ENCODE results near the gene CKM. TPM values are rescaled to one million over a fixed set of nuclear protein-coding genes. Genes with fewer than 3 reads are reported as not detected.

The CKM gene
- polyA plus RNA-seq, 3 donors, result 0.42 to 1.6 (median 0.50) TPM

DNA sequence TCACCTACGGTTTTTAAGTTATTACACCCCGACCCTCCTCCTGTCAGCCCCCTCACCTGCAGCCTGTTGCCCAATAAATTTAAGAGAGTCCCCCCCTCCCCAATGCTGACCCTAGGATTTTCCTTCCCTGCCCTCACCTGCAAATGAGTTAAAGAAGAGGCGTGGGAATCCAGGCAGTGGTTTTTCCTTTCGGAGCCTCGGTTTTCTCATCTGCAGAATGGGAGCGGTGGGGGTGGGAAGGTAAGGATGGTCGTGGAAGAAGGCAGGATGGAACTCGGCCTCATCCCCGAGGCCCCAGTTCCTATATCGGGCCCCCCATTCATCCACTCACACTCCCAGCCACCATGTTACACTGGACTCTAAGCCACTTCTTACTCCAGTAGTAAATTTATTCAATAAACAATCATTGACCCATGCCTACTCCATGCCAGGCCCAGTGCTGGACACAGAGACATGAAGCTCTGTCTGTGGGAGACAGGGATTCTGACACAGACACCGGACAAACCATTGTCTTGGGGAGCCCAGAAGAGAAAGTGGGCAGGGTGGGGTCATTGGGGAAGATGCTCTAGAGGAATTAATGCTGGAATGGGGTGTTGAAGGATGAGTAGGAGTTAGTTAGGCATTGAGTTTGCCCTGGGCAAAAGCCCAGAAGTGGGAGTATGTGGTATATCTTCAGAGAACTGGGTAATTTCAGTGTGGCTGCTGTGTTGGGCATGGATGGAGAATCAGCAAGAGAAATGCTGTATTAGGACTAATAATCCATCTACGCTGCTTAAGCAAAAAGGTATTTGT is 19.2 kb downstream of the CKM start:
- DNase-seq (ENCODE audit: extremely low read depth in 1 of 11, low read depth in 9 of 11, low spot score in 4 of 11), result no peak

DNA sequence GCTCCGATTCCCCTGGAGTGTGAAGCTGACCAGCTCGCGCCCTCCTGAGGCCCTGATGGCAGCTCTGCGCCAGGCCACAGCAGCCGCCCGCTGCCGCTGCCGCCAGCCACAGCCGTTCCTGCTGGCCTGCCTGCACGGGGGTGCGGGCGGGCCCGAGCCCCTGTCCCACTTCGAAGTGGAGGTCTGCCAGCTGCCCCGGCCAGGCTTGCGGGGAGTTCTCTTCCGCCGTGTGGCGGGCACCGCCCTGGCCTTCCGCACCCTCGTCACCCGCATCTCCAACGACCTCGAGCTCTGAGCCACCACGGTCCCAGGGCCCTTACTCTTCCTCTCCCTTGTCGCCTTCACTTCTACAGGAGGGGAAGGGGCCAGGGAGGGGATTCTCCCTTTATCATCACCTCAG is 20.3 kb downstream of the CKM start:
- no peak for DNase-seq (ENCODE audit: extremely low read depth in 1 of 11, low read depth in 9 of 11, low spot score in 4 of 11)

DNA sequence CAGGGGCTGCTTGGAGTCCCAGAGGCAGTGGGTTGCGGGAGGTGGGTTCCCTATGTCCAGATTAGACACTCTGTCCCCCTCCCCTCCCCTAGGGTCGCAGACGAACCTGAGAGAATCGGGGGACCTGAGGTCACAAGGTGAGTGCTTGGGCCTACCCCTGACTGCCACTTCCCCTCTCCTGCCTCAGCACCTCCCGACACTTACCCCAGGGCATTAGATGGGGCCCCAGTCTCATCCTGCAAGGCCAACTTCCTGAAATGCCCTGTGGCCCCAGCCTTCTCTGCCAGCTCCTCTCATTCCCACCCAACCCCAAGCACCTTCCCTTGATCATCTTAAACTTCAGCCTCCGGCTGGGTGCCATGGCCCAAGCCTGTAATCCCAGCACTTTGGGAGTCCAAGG is 23.0 kb downstream of the CKM start:
- DNase-seq (ENCODE audit: extremely low read depth in 1 of 11, low read depth in 9 of 11, low spot score in 4 of 11), result no peak

GRCh38 chr19:45298264-45298663 is 24.4 kb downstream of the CKM start:
- DNase-seq (ENCODE audit: extremely low read depth in 1 of 11, low read depth in 9 of 11, low spot score in 4 of 11), result no peak

GRCh38 chr19:45297674-45298073 is 25.0 kb downstream of the CKM start:
- DNase-seq (ENCODE audit: extremely low read depth in 1 of 11, low read depth in 9 of 11, low spot score in 4 of 11), result no peak

DNA sequence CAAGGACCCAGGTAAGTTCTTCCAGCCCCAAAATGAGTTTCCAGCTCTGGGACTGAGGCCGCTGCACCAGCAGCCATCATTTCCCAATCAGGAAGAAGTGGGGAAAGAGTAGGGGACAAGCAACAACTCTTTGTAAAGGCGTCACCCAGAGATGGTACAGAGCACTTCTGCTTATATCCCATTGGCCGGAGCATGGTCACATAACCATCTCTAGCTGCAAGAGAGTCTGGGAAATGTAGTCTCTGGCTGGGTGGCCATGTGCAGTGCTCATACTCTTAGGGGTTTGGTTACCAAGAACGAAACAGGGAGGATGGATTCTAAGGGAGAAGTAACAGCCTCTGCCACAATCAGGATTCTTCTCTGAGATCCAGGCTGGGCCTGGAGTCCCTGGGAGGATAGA is 26.3 kb downstream of the CKM start:
- DNase-seq (ENCODE audit: extremely low read depth in 1 of 11, low read depth in 9 of 11, low spot score in 4 of 11), result no peak

- no peak for DNase-seq (ENCODE audit: extremely low read depth in 1 of 11, low read depth in 9 of 11, low spot score in 4 of 11)
Observed at GRCh38 chr19:45295873-45296272, 26.8 kb downstream of the CKM start.

- no peak for DNase-seq (ENCODE audit: extremely low read depth in 1 of 11, low read depth in 9 of 11, low spot score in 4 of 11)
Observed at GRCh38 chr19:45294291-45295029, 28.2 kb downstream of the CKM start.

DNA sequence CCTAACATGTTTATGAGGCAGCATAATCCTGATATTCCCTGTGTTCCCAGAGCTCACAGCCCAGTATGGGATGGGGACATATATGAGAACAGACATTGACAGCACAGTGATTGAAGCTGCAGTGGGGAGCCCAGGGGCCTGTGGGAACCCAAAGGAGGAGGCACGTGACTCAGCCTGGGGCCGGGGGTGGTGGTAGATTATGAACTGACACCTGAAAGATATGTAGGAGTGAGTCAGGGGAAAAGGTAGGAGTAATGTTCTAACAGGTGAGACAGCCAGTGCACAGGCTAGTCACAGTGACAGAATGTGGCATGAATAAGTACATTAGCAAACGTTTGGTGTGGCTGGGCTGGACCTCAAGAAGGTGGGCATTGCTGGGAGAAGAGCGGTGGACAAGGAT is 29.0 kb downstream of the CKM start:
- no peak for DNase-seq (ENCODE audit: extremely low read depth in 1 of 11, low read depth in 9 of 11, low spot score in 4 of 11)

GRCh38 chr19:45291834-45292233 is 30.8 kb downstream of the CKM start:
- no peak for DNase-seq (ENCODE audit: extremely low read depth in 1 of 11, low read depth in 9 of 11, low spot score in 4 of 11)

DNA sequence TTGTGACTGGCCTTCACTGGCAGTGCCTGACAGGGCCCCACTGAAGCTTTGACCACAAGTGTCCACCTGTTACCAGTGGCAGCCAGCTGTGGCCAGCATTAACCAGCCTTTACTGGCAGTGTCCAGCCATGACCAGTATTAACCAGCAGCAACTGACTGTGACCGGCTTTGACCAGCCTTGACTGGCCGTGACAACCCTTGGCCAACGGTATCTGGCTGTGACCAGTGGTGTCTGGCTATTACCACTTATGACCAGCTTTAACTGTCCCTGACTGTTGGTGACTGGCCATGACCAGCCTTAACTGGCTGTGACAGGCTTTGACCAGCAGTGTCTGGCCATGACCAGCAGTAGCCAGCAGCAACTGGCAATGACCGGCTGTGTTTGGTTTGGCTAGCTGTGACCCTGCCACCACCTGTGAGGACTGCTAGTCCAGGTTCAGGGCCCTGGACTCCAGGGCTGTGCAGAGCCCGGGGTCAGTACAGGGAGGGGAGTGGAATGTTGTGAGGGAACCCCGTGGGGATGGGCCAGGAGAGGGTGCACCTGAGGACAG is 32.2 kb downstream of the CKM start:
- no peak for DNase-seq (ENCODE audit: extremely low read depth in 1 of 11, low read depth in 9 of 11, low spot score in 4 of 11)

- DNase-seq (ENCODE audit: extremely low read depth in 1 of 11, low read depth in 9 of 11, low spot score in 4 of 11), result no peak
Observed at GRCh38 chr19:45283443-45284033, 39.1 kb downstream of the CKM start.

DNA sequence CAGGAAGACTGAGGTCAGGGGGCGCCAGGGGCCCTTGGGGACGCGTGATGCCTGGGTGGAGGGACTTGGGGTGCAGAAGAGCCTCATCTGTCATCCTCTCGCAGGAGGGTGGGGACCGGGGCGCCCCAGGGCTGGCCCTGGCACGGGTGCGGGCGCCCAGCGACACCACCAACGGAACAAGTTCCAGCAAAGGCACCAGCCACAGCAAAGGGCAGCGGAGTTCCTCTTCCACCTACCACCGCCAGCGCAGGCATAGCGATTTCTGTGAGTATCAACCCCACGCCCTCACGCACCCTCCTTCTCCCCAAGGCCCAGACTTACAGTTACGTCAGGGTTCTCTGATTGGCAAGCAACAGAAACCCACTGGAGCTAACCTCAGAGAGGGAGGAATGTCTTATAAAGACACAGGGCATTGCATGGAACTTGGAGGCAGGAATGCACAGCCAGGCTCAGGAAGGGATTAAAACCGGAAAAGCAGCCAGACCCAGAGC is 42.2 kb downstream of the CKM start:
- no peak for DNase-seq (ENCODE audit: extremely low read depth in 1 of 11, low read depth in 9 of 11, low spot score in 4 of 11)

- no peak for DNase-seq (ENCODE audit: extremely low read depth in 1 of 11, low read depth in 9 of 11, low spot score in 4 of 11)
Observed at GRCh38 chr19:45279587-45280192, 43.0 kb downstream of the CKM start.

- no peak for DNase-seq (ENCODE audit: extremely low read depth in 1 of 11, low read depth in 9 of 11, low spot score in 4 of 11)
Observed at GRCh38 chr19:45278087-45278486, 44.6 kb downstream of the CKM start.

GRCh38 chr19:45276284-45276687 is 46.4 kb downstream of the CKM start:
- no peak for DNase-seq (ENCODE audit: extremely low read depth in 1 of 11, low read depth in 9 of 11, low spot score in 4 of 11)

DNA sequence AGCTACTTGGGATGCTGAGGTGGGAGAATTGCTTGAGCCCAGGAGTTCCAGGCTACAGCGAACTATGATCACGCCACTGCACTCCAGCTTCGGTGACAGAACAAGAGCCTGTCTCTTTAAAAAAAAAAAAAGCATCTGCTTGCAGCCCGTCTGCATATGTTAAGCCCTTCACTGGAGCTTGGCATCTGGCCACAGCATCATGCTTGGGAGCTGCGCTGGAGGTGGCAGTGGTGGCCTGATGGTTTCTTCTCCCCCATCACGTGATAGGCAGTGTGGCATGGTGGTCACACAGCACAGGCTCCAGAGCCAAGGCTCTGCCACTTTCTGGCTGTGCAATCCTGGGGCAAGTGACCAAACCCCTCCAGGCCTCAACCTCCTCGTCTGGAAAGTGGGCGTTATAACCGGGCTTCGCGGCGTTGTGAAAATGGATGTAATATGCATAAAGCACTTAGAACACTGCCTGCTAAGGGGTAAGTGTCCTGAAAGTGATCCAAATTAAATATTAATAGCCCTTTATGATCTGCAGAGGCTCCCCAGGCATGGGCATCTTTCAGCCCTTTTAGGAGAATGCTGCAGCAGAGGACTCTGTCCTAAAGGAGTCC is 47.2 kb downstream of the CKM start:
- DNase-seq (ENCODE audit: extremely low read depth in 1 of 11, low read depth in 9 of 11, low spot score in 4 of 11), result no peak

DNA sequence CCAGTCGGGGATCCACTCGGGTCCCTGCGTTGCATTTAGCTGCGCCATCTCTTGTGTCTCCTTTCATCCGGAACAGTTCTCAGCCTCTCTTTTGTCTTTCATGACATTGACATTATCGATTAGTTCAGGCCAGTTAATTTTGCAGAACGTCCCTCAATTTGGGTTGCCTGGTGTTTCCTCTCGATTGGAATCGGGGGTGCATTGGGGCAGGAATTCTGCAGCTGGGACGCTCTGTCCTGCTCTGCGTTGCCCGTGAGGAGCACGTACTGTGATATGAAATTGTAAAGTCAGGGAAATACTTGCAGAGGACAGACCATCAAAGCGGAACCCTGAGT is 49.2 kb downstream of the CKM start:
- DNase-seq (ENCODE audit: extremely low read depth in 1 of 11, low read depth in 9 of 11, low spot score in 4 of 11), result no peak

DNA sequence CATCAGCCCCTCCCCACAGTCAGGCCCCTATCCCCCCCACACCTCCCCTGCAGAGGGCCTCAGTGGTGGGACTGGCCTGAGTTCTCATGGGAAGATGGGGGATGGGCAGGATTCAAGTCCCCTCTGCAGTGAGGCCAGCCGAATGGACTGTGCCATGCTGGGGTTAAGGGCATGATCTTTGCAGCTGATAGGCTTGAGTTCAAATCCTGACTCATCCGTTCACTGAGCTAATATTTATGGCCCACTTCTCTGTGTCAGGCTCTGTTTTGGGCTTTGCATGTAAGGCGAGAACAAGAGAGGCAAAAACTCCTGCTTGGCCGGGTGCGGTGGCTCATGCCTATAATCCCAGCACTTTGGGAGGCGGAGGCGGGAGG is 51.0 kb downstream of the CKM start:
- no peak for DNase-seq (ENCODE audit: extremely low read depth in 1 of 11, low read depth in 9 of 11, low spot score in 4 of 11)
